ENCODE results near the gene TMTC4. TPM values are rescaled to one million over a fixed set of nuclear protein-coding genes. Genes with fewer than 3 reads are reported as not detected.

TMTC4 gene
- total and polyA plus RNA-seq, 2 experiments from 2014 or later = 15.0 to 32.6 TPM

- Histone ChIP-seq H3K4me3 (peak within 1 kb of the TSS; percentile 90), H3K27ac (peak within 1 kb of the TSS; percentile 49), H3K9me3 (ENCODE audit: low read depth) (no peaks in the 10 kb centered on the region), H3K9me2 (replicated peaks; ENCODE audit: insufficient read depth) (no peaks in the 10 kb centered on the region), H2AFZ (peak within 1 kb of the TSS; percentile 63), H4K20me1 (ENCODE audit: insufficient read depth, poor library complexity, severe bottlenecking) (no peaks in the 10 kb centered on the region), H3K79me2 (no peaks in the 10 kb centered on the region), H3K36me3 (replicated peaks; ENCODE audit: insufficient read depth, low read depth) (no peaks in the 10 kb centered on the region), H3K4me1 (ENCODE audit: insufficient read depth) (no peaks in the 10 kb centered on the region), H3K27me3 (no peaks in the 10 kb centered on the region), H3K4me2 (peak within 1 kb of the TSS; percentile 72)
- TF ChIP-seq EZH2 (IDR thresholded peaks at IDR 0.05; ENCODE audit: borderline replicate concordance) = no peak
- TF ChIP-seq CTCF (IDR thresholded peaks at IDR 0.05; ENCODE audit: poor library complexity) = peak; percentile 59
- TF ChIP-seq EZH2phosphoT487 (IDR thresholded peaks at IDR 0.05; ENCODE audit: low read depth, severe bottlenecking, unreplicated experiment) = no peak
- DNase-seq (ENCODE audit: low spot score) = peak; percentile 87
- WGBS (ENCODE audit: low lambda C conversion rate, missing lambda C conversion rate) = 14% methylated on average over 44 of the region's 82 CpGs
These were observed 86.0 kb downstream of the TMTC4 start, which contains the start of gene GGACT for GRCh38 chr13:100588331-100589177. TSS of gene GGACT (minus strand) at chr13:100588789. CDS start at chr13:100532591, 56,198 bp downstream.

- Histone ChIP-seq H3K27me3 (no peaks in the 10 kb centered on the region), H4K20me1 (ENCODE audit: insufficient read depth, poor library complexity, severe bottlenecking) (no peaks in the 10 kb centered on the region), H3K4me1 (ENCODE audit: insufficient read depth) (no peaks in the 10 kb centered on the region), H3K4me2 (no peak overlapping the region), H2AFZ (no peak overlapping the region), H3K36me3 (replicated peaks; ENCODE audit: insufficient read depth, low read depth) (no peaks in the 10 kb centered on the region), H3K27ac (no peak overlapping the region), H3K4me3 (no peak overlapping the region), H3K9me3 (ENCODE audit: low read depth) (no peaks in the 10 kb centered on the region), H3K79me2 (no peaks in the 10 kb centered on the region), H3K9me2 (replicated peaks; ENCODE audit: insufficient read depth) (no peaks in the 10 kb centered on the region)
- no peak for DNase-seq (ENCODE audit: low spot score)
- TF ChIP-seq EZH2phosphoT487 (IDR thresholded peaks at IDR 0.05; ENCODE audit: low read depth, severe bottlenecking, unreplicated experiment) (no peak), EZH2 (IDR thresholded peaks at IDR 0.05; ENCODE audit: borderline replicate concordance) (no peak), CTCF (IDR thresholded peaks at IDR 0.05; ENCODE audit: poor library complexity) (no peak)
- 92% methylated on average over 5 of the region's 5 CpGs for WGBS (ENCODE audit: low lambda C conversion rate, missing lambda C conversion rate)
These were observed 89.7 kb downstream of the TMTC4 start for GRCh38 chr13:100584896-100585295.

- Histone ChIP-seq H3K4me3 (no peak overlapping the region), H3K79me2 (no peaks in the 10 kb centered on the region), H3K9me2 (replicated peaks; ENCODE audit: insufficient read depth) (no peaks in the 10 kb centered on the region), H3K36me3 (replicated peaks; ENCODE audit: insufficient read depth, low read depth) (no peaks in the 10 kb centered on the region), H3K27me3 (no peaks in the 10 kb centered on the region), H3K4me2 (no peak overlapping the region), H3K4me1 (ENCODE audit: insufficient read depth) (no peaks in the 10 kb centered on the region), H4K20me1 (ENCODE audit: insufficient read depth, poor library complexity, severe bottlenecking) (no peaks in the 10 kb centered on the region), H3K9me3 (ENCODE audit: low read depth) (no peaks in the 10 kb centered on the region), H3K27ac (no peak overlapping the region), H2AFZ (no peak overlapping the region)
- WGBS (ENCODE audit: low lambda C conversion rate, missing lambda C conversion rate) = 97% methylated on average over 2 of the region's 2 CpGs
- TF ChIP-seq EZH2 (IDR thresholded peaks at IDR 0.05; ENCODE audit: borderline replicate concordance) (no peak), EZH2phosphoT487 (IDR thresholded peaks at IDR 0.05; ENCODE audit: low read depth, severe bottlenecking, unreplicated experiment) (no peak), CTCF (IDR thresholded peaks at IDR 0.05; ENCODE audit: poor library complexity) (no peak)
- no peak for DNase-seq (ENCODE audit: low spot score)
These were observed 93.1 kb downstream of the TMTC4 start for GRCh38 chr13:100581504-100581903.

Measured in hepatocyte (in vitro differentiated cells).